IMR-90 (cell line): Measurements from ENCODE around the gene SIAH1. TPM values are rescaled to one million over a fixed set of nuclear protein-coding genes. Genes with fewer than 3 reads are reported as not detected.

ENCODE experiments used
- ATAC-seq: fragments of 200-7000 bp; cut with Tn5 transposase; 2 replicates; pipeline ENCODE4 v1.9.1; 2020; ENCODE audit warnings: low read depth, mild to moderate bottlenecking, moderate library complexity
- BruUV-seq: library from RNA; stranded (reverse); fragments of 400-500 nt; replicated peaks from 2 replicates; lab custom pipeline; 2021; lab: Mats Ljungman, UMichigan
- CTCF ChIA-PET: fragments of 300-600 bp; formaldehyde crosslinking; extraction: SDS; loops from one replicate; lab custom pipeline; 2021; ENCODE audit warnings: antibody characterized with exemption; lab: Yijun Ruan, JAX
- POLR2A ChIA-PET: fragments of 300-600 bp; sonication (Branson Sonifier 250); formaldehyde crosslinking; loops from one replicate; lab custom pipeline; 2022; ENCODE audit warnings: antibody characterized with exemption; ENCODE audit not compliant: unreplicated experiment; lab: Charles Lee
- DNase-seq: peaks from one replicate; pipeline ENCODE4 v3.0.0; 2013
- H2AFZ ChIP-seq: replicated peaks from 2 replicates; pipeline ENCODE3; 2013; ENCODE audit warnings: low read length, mild to moderate bottlenecking; ENCODE audit not compliant: poor library complexity
- H2AK5ac ChIP-seq: 2 replicates; pipeline ENCODE4 v1.6.1; 2013; ENCODE audit warnings: low read depth, low read length, inconsistent platforms
- H2AK9ac ChIP-seq: replicated peaks from 2 replicates; pipeline ENCODE3; 2013; ENCODE audit warnings: mild to moderate bottlenecking, low read depth, low read length, moderate library complexity; ENCODE audit not compliant: poor library complexity
- H2BK120ac ChIP-seq: 2 replicates; pipeline ENCODE4 v1.6.1; 2013; ENCODE audit warnings: low read depth, low read length, inconsistent platforms
- H2BK15ac ChIP-seq: 3 replicates; pipeline ENCODE4 v1.6.1; 2013; ENCODE audit warnings: low read depth, low read length, inconsistent platforms
- H2BK20ac ChIP-seq: 2 replicates; pipeline ENCODE4 v1.6.1; 2013; ENCODE audit warnings: low read depth, mild to moderate bottlenecking, inconsistent platforms, low read length, moderate library complexity
- H2BK5ac ChIP-seq: 2 replicates; pipeline ENCODE4 v1.6.1; 2013; ENCODE audit warnings: mild to moderate bottlenecking, low read depth, low read length, inconsistent platforms; ENCODE audit not compliant: poor library complexity, severe bottlenecking
- H3K14ac ChIP-seq: replicated peaks from 2 replicates; pipeline ENCODE4 v1.6.1; 2013; ENCODE audit warnings: low read depth, low read length, inconsistent platforms
- H3K18ac ChIP-seq: 2 replicates; pipeline ENCODE4 v1.6.1; 2013; ENCODE audit warnings: low read depth, low read length, control low read depth
- H3K23ac ChIP-seq: 2 replicates; pipeline ENCODE4 v1.6.1; 2013; ENCODE audit warnings: low read depth, low read length, inconsistent platforms
- H3K27ac ChIP-seq: 2 replicates; pipeline ENCODE4 v1.5.1; 2013; ENCODE audit warnings: mild to moderate bottlenecking, control low read depth, low read length; ENCODE audit not compliant: insufficient read depth
- H3K27me3 ChIP-seq: 2 replicates; pipeline ENCODE4 v1.6.1; 2013; ENCODE audit warnings: low read length; ENCODE audit not compliant: control insufficient read depth, insufficient read depth
- H3K36me3 ChIP-seq: 2 replicates; pipeline ENCODE4 v1.6.1; 2013; ENCODE audit warnings: low read length, mixed read lengths; ENCODE audit not compliant: control insufficient read depth, insufficient read depth
- H3K4ac ChIP-seq: 2 replicates; pipeline ENCODE4 v1.6.1; 2013; ENCODE audit warnings: low read depth, low read length, inconsistent platforms
- H3K4me1 ChIP-seq: 2 replicates; pipeline ENCODE4 v1.6.1; 2013; ENCODE audit warnings: low read length, mixed read lengths; ENCODE audit not compliant: control insufficient read depth, insufficient read depth
- H3K4me2 ChIP-seq: 2 replicates; pipeline ENCODE4 v1.6.1; 2013; ENCODE audit warnings: low read depth, mild to moderate bottlenecking, control low read depth, low read length, moderate library complexity
- H3K4me3 ChIP-seq: 2 replicates; pipeline ENCODE4 v1.5.1; 2013; ENCODE audit warnings: low read depth, mild to moderate bottlenecking, control low read depth, low read length, moderate library complexity; ENCODE audit not compliant: insufficient read depth
- H3K56ac ChIP-seq: 2 replicates; pipeline ENCODE4 v1.6.1; 2013; ENCODE audit warnings: low read length, inconsistent platforms; ENCODE audit not compliant: insufficient read depth; ENCODE audit errors: extremely low read depth
- H3K79me1 ChIP-seq, 2 experiments: 2 replicates each; pipeline ENCODE4 v1.6.1; 2013; ENCODE audit warnings: low read length in 2 of 2, inconsistent platforms in 1 of 2, low read depth in 1 of 2
- H3K9ac ChIP-seq: 2 replicates; pipeline ENCODE4 v1.6.1; 2013; ENCODE audit warnings: low read depth, low read length, control low read depth
- H3K9me1 ChIP-seq: 2 replicates; pipeline ENCODE4 v1.6.1; 2013; ENCODE audit warnings: low read length, inconsistent platforms; ENCODE audit not compliant: insufficient read depth
- H3K9me3 ChIP-seq: 2 replicates; pipeline ENCODE4 v1.6.1; 2013; ENCODE audit warnings: low read length; ENCODE audit not compliant: control insufficient read depth, insufficient read depth
- H4K20me1 ChIP-seq: 2 replicates; pipeline ENCODE4 v1.6.1; 2013; ENCODE audit warnings: low read length, inconsistent platforms; ENCODE audit not compliant: insufficient read depth
- H4K5ac ChIP-seq: 2 replicates; pipeline ENCODE4 v1.6.1; 2013; ENCODE audit warnings: mild to moderate bottlenecking, low read depth, low read length, control low read depth
- H4K8ac ChIP-seq, 2 experiments: 2 replicates each; pipeline ENCODE4 v1.6.1; 2013; ENCODE audit warnings: low read depth in 2 of 2, low read length in 2 of 2, control low read depth in 1 of 2, inconsistent platforms in 1 of 2
- H4K91ac ChIP-seq: 2 replicates; pipeline ENCODE4 v1.6.1; 2013; ENCODE audit warnings: low read depth, low read length, inconsistent platforms; ENCODE audit not compliant: insufficient read depth
- MAZ ChIP-seq: IDR thresholded peaks from 2 replicates; pipeline ENCODE4 v1.6.1; 2012; ENCODE audit warnings: low read depth, mild to moderate bottlenecking, low read length, improper control_type of control experiment, moderate library complexity, borderline replicate concordance
- POLR2A ChIP-seq: IDR thresholded peaks from 2 replicates; pipeline ENCODE4 v1.6.1; 2012; ENCODE audit warnings: mild to moderate bottlenecking, low read depth, low read length
- RAD21 ChIP-seq: IDR thresholded peaks from 2 replicates; pipeline ENCODE4 v1.6.1; 2012; ENCODE audit warnings: low read length, improper control_type of control experiment
- SMC3 ChIP-seq: fragments of 150-350 bp; IDR thresholded peaks from 2 replicates; pipeline ENCODE4 v1.6.1; 2016; ENCODE audit warnings: low read depth, mild to moderate bottlenecking, antibody characterized with exemption, low read length, moderate library complexity
- WGBS, 2 experiments: methylation state at CpG; one replicate each; pipeline versions ENCODE4 v1.1.5 to v1.1.7; 2013; ENCODE audit warnings: missing lambda C conversion rate in 2 of 2; ENCODE audit not compliant: insufficient read length in 1 of 2; ENCODE audit errors: extremely low coverage in 2 of 2; 5-methylcytosine and 5-hydroxymethylcytosine counted together
- dilution Hi-C: fragments of 300-500 bp; cut with HindIII; formaldehyde crosslinking; loops from one replicate; pipeline ENCODE4 v1.14.3; 2018; ENCODE audit warnings: low sequenced_read_pairs; ENCODE audit not compliant: unreplicated experiment
- in situ Hi-C: fragments of 300-500 bp; cut with MboI; formaldehyde crosslinking; loops from 3 replicates; pipeline ENCODE4 v1.14.3; 2019; ENCODE audit warnings: low sequenced_read_pairs, inconsistent platforms, mixed read lengths
- intact Hi-C: fragments of 100-400 bp; cut with micrococcal nuclease; formaldehyde crosslinking; loops from 2 replicates; pipeline ENCODE4 v1.10.0; 2022
- polyA plus RNA-seq, 3 experiments: library from polyadenylated mRNA; depleted of rRNA; stranded (reverse); fragments of >200 nt; gene quantifications; 2 replicates each; pipeline ENCODE4 v1.2.3, GENCODE V29; 2012; ENCODE audit warnings: low replicate concordance in 1 of 3
- total RNA-seq: library from RNA; depleted of rRNA; stranded (reverse); fragments of >200 nt; gene quantifications from 2 replicates; pipeline ENCODE4 v1.2.3, GENCODE V29; 2012
- TF ChIP-seq, protein P1 (sequence below): conservative IDR thresholded peaks from 2 replicates; pipeline ENCODE4 v1.5.1; 2012; ENCODE audit warnings: mild to moderate bottlenecking, low read depth, low read length, improper control_type of control experiment
- TF ChIP-seq, protein P2 (sequence below): fragments of 150-350 bp; IDR thresholded peaks from 2 replicates; pipeline ENCODE4 v1.6.1; 2016; ENCODE audit warnings: low read depth, mild to moderate bottlenecking, low read length, moderate library complexity, borderline replicate concordance

SIAH1 gene
- total and polyA plus RNA-seq, 2 of the 4 experiments (the other 2 are of a cell fraction): 10.3 to 17.7 TPM

DNA sequence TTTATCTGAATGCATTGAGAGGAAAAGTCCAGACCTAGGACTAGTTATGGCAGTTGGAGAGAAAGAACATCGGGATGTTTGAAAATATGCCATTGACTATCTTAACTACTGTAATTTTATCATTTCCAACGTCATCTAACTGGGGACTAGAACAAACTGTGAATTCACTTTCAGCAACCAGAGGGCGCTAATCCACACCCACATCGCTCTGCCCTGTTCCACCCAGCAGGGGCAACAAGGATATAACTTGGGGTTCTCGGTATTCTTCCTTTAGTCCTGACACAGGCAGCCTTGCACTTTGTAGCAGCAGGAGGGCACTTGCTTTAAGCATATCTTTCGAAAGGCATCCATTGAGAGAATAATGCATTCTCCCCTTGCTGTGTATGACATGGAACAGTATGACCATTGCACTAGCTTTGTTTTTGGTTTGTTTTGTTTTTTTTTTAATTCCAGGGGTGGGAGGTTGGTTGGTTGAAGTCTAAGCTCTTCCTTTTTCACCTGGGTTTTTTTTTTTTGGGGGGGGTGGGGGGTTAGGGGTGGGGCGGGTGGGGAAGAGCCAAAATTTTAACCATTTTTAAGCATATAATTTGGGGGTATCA lies 31.5 kb downstream of the SIAH1 start:
- H4K5ac ChIP-seq: no peak overlapping the region
- H3K56ac ChIP-seq: no peak overlapping the region
- H2AFZ ChIP-seq: peak overlapping the region; percentile 6
- no peak overlapping the region for H2BK20ac ChIP-seq
- H3K4me2 ChIP-seq: no peak overlapping the region
- ChIA-PET POLR2A (no interaction called here), CTCF (interaction anchor here (1.1 to 3.8 kb wide), 3 partner anchors 17 to 270 kb away, joined by 3 to 28 read pairs (median 3); no protein-coding TSS in a partner anchor)
- BruUV-seq: no TSS peak
- peaks cover 10% of the 10 kb centered on the region for H3K9me1 ChIP-seq
- no peak overlapping the region for H3K27ac ChIP-seq
- peaks cover 33% of the 10 kb centered on the region for H3K36me3 ChIP-seq
- no peak overlapping the region for H2AK5ac ChIP-seq
- no peak overlapping the region for H3K4ac ChIP-seq
- no peaks in the 10 kb centered on the region for H3K4me1 ChIP-seq
- peak; percentile 95 for TF ChIP-seq SMC3
- TF ChIP-seq, protein P1, sequence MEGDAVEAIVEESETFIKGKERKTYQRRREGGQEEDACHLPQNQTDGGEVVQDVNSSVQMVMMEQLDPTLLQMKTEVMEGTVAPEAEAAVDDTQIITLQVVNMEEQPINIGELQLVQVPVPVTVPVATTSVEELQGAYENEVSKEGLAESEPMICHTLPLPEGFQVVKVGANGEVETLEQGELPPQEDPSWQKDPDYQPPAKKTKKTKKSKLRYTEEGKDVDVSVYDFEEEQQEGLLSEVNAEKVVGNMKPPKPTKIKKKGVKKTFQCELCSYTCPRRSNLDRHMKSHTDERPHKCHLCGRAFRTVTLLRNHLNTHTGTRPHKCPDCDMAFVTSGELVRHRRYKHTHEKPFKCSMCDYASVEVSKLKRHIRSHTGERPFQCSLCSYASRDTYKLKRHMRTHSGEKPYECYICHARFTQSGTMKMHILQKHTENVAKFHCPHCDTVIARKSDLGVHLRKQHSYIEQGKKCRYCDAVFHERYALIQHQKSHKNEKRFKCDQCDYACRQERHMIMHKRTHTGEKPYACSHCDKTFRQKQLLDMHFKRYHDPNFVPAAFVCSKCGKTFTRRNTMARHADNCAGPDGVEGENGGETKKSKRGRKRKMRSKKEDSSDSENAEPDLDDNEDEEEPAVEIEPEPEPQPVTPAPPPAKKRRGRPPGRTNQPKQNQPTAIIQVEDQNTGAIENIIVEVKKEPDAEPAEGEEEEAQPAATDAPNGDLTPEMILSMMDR: peak; percentile 97
- TF ChIP-seq POLR2A: no peak
- TF ChIP-seq RAD21: peak; percentile 87
- 0 out of 2 replicates have a peak, but pooled peaks have one; percentile 13 for TF ChIP-seq MAZ
- TF ChIP-seq, protein P2, sequence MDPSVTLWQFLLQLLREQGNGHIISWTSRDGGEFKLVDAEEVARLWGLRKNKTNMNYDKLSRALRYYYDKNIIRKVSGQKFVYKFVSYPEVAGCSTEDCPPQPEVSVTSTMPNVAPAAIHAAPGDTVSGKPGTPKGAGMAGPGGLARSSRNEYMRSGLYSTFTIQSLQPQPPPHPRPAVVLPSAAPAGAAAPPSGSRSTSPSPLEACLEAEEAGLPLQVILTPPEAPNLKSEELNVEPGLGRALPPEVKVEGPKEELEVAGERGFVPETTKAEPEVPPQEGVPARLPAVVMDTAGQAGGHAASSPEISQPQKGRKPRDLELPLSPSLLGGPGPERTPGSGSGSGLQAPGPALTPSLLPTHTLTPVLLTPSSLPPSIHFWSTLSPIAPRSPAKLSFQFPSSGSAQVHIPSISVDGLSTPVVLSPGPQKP: no peak
- no peak overlapping the region for H2BK15ac ChIP-seq
- H4K20me1 ChIP-seq: peaks cover 10% of the 10 kb centered on the region; the same call in 1 of the 2 replicates
- no peaks in the 10 kb centered on the region for H3K27me3 ChIP-seq
- ATAC-seq: peak; percentile 84
- in situ Hi-C loops: loop anchor here (5.0 kb wide), 1 partner anchor 274 kb away; no protein-coding TSS in a partner anchor
- no peaks in the 10 kb centered on the region for H3K9me3 ChIP-seq
- H3K4me3 ChIP-seq: no peak overlapping the region
- no peak overlapping the region for H3K9ac ChIP-seq
- H3K23ac ChIP-seq: no peak overlapping the region
- no CpG with 5 or more reads among the region's 7 CpGs for WGBS, 2 experiments
- peak overlapping the region in 1 of 2 experiments; percentile 41; a peak in 1 of 4 replicates for H4K8ac ChIP-seq
- H4K91ac ChIP-seq: no peak overlapping the region
- DNase-seq: peak; percentile 75
- peaks cover 33 to 60% of the 10 kb centered on the region in 2 experiments for H3K79me1 ChIP-seq
- dilution Hi-C loops: no loop called here
- no peak overlapping the region for H2BK5ac ChIP-seq
- no peak overlapping the region for H2BK120ac ChIP-seq
- H3K18ac ChIP-seq: no peak overlapping the region
- H2AK9ac ChIP-seq: no peak overlapping the region
- H3K14ac ChIP-seq: no peak overlapping the region
- intact Hi-C loops: loop anchor here (1.0 kb wide), 2 partner anchors 189 to 270 kb away; no protein-coding TSS in a partner anchor
